GM18508 (cell line): ENCODE data around the gene SDK1.

ENCODE experiments used
- ATAC-seq: cut with Tn5 transposase; IDR thresholded peaks from one replicate; pipeline ENCODE4 v1.9.1; 2021; ENCODE audit warnings: moderate number of reproducible peaks; ENCODE audit not compliant: insufficient read depth, unreplicated experiment

Gene SDK1

DNA sequence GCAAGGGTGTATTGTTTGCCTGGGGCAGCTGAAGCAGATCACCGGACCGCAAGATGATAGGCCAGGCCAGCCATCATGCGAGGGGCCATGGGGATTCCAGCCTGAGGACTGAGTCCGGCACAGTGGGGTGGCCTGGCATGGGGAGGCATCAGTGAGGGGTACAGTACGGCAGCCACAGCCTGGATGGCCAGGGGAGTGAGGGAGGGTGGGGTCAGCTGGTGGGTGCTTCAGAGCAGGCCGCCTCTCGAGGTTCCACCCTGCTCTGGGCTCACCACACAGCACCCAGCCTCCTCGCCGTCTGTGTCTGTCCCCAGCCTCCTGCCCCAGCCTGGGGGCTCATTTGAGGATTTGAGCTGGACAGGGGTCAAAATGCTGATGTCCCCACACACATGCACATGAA is 872.6 kb downstream of the SDK1 start:
- ATAC-seq: no peak

DNA sequence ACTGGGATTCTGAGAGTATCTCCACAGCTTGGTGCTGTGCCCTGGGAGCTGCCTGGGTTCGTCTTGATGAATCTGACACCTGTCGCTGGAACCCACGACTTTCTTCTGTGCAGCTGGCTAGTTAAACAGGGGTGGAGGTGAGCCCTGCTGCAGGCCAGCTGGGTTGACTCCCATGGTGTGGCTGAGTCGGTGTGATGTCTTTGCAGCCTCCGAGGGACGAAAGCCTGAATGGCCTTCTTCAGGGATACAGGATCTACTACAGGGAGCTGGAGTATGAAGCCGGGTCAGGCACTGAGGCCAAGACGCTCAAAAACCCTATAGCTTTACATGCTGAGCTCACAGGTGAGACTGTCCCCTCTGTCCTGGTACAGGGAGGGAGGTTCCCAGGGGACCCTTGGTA is 873.0 kb downstream of the SDK1 start:
- no peak for ATAC-seq

DNA sequence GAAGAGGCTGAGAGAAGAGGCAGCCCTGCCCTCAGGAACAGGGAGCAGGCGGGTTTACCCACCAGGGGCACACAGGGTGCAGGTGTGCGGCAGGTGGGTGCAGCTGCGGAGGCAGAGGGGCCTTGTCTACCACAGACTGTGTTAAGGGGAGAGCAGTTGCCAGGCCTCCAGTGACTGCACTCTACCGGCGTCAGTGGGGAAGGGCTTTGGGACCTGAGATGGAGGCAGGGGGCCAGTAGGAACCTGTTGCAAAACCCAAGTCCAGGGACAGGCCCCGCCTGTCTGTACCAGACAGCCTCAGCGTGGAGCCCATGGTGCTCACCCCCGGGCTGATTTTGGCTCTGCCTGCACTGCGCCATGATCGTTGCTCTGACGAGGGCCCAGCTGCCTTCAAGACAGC is 873.4 kb downstream of the SDK1 start:
- no peak for ATAC-seq

DNA sequence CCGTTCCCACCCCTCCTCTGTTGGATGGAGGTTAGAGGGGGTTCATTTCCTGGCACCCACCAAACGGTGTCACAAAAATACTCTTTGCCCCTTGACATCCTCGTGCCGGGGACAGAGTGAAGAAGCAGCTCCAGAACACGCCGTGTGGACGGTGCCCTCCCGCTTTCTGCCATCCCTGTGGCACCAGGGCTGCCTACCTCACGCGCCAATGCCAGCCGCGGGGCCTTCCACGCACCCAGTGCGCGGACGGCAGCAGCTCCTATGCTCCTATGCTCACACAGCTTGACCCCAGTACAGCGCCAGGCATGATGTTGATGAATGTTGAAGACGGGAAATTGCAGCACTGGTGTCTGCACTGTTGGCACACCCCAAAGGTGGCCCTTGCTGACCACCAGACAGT is 873.8 kb downstream of the SDK1 start:
- ATAC-seq: no peak

DNA sequence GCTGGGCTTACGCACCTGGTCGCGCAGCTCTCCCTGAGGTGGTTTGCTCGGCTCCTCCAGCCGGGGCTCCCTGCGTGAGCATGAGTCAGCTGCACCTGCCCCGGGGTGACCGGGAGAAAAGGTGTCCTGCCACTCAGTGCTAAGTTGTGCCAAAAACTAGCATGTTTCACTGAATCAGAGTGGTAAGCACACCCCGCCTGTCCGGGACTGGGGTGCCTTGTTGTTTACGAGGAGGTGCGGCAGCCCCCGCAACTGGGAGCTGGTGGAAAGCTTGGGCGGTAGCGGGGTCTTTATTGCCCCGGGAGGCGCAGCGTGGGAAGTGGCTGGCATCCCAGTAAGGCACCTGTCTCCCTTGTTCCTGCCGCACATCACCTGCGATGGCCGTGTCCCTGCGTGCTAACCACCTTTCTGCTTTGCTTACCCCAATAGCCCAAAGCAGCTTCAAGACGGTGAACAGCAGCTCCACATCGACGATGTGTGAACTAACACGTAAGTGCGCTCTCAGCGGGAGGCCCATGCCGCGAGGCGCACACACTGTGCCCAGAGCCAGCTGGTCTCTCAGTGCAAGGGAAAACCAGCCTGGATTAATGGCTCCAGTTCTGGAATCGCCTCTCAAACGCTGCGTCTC is 874.4 kb downstream of the SDK1 start:
- ATAC-seq: no peak

DNA sequence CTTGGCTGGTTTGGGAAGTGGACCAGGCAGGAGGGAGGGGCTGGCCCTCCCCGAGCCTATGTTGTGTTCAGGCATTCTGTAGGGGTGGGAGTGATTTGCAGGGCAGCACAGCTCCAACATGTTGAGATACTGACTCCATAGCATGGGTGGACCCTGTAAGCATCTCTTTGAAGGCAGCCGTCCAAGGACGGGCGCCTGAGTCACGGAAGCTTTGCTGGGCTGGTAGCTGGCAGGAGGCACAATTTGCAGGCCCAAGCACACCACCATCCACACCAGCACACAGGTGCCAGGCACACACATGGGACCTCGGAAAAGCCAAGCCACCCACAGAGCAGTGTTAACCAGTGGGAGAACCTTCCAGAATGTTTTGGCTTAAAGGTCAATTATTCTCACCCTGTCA is 875.9 kb downstream of the SDK1 start:
- no peak for ATAC-seq

DNA sequence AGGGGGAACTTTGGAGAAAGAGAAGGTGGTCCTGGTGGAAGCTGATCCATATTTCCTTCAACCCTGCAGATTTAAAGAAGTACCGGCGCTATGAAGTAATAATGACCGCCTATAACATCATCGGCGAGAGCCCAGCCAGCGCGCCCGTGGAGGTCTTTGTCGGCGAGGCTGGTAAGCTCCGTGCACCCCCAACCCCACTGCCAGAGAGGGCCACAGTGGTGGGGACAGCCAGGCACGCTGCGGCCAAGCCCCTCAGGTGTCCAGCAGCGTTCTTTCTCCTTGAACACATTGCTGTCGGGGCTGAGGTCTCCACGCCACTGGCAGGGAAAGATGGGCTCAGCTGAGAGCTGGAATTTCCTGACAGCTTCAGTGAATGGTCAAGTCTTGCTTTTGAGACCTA is 877.4 kb downstream of the SDK1 start:
- no peak for ATAC-seq

DNA sequence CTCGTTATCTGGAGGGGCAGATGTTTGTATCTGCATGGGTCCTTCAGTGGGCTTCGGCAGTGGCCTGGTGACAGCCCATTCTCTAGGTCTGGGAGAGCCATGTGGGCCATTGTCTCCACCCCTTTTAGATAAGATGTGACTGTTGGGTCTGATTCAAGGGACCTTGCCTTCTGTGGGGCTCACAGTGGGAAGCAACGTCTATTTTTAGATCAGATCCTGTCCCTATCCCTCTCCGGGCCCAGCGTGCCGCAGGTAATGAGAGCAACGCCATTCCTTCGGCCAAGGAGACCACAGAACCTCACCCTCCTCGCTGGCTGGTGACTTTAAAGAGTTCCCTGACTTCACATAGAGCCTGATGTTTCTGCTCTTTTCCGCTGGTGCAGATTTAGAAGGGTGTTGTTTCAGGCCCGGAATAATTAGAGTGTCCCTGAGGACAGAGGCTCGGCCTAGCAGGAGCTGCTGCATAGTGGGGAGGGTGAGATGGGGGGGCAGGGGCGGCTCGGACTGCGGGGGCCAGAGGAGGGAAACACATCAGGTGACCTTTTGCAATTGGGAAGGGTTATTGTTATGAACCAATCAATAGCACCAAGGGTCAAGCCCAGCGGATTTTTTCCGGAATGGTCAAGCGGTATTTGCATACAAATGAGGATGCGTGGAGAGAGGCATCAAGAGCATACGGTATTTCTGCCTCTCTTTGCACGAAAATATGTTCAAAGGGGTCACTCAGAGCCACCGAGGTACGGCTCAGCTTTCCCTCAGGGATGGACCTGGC is 878.0 kb downstream of the SDK1 start:
- ATAC-seq: no peak

DNA sequence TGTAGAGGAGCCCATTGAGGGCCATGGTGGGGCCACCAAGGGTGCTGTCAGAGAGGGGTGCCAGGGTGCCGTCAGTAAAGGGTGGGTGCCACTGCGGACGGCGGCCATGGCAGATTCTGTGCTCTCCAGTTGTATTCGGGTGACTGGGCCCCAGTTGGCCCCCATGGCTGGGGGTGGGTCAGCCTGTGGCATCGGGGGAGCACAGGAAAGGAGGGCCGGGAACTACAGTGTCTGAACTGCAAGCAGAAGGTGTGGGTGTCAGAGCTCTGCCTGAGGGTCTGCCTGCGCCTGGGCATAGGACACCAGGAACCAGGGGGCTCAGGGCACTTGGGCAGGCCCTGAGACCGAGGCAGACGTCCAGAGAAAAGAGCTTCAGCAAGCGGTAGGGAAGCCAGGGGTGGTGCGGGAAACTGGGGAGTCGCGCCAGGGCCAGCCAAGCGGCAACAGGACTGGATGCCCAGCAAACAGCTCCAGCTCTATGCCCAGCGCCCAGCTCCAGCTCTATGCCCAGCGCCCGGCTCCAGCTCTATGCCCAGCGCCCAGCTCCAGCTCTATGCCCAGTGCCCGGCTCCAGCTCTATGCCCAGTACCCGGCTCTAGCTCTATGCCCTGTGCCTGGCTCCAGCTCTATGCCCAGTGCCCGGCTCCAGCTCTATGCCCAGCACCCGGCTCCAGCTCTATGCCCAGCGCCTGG is 878.8 kb downstream of the SDK1 start:
- ATAC-seq: no peak

DNA sequence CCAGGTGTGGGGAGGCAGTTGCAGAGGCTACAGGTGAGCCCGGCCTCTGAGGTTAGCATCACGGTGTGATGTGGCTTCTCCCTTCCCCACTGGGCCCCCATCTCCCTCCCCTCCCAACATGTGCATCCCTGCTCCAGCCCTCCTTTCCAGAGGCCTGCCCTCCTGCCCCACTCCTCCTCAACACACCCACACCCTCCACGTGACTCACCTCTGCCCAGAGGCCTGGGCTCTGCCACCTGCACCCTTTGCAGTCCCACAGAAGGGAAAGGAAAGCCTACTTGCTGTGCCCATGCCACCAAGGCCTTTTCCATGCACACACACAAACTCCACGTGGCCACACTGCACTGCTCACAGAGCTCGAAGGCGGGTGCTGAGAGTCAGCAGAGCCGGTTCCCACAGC is 880.4 kb downstream of the SDK1 start:
- ATAC-seq: no peak

DNA sequence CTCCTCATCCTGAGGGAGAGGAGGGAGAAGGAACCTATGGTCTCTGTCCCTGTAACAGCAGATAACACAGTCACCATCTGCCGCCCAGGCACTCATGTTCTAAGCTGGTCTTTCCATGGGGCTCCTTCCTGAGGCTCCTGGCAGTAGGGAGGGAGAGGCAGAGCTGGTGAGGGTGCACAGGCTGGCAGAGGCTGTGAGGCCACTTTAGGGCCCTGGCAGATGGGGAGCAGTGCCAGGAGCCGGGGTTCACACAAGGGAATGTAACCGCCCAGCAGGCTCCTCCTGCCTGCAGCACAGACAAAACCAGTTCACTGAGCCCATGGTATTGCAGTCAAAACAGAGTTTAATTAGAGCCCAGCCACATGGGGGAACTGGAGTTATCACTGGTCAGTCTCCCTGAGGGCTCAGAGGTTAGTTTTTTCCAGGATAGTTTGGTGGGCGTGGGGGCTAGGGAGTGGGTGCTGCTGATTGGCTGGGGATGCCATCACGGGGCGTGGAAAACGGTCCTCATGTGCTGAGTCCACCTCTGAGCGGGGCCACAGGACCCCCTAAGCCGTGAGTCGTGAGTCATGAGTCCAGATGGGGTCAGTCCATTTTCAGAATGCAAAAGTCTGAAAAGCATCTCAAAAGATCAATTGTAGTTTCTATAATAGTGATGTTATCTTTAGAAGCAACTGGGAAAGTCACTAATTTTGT is 881.7 kb downstream of the SDK1 start:
- no peak for ATAC-seq

DNA sequence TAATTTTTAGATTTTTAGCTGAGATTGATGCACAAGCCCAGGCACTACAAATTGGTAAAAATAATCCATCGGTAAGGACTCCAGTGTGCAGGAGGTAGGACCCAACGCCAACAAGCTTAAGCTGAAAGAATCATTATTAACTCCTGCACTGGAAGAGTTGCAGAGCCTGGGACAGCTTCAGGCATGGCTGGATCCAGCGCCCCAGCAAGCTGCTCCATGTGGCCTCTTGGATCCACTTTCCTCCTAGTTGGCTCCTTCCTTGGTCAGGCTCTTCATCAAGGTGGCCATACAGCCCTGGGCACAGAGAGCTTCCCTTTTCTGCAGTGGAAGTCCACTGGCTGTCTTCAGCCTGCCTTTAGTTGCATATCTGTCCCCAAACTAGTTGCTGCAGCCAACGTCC is 883.6 kb downstream of the SDK1 start:
- no peak for ATAC-seq

DNA sequence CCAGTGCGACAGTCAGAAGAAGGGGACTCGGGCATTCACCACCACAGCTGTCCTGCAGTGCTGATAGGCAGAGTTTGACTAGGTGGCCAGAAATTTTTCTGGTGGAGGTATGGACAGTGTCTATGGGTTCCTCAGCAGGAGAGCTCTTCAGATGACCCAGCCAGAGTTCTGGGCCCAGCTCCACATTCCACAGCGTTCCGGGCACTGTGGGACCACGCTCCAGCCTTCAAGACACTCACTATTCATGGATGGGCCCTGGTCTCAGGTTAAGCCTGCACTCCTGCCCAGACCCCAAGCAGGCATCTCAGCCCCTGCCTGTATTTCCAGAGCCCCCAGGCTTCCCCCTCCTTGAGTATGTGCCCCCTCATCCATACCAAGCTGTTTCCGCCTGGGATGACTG is 884.1 kb downstream of the SDK1 start:
- no peak for ATAC-seq

DNA sequence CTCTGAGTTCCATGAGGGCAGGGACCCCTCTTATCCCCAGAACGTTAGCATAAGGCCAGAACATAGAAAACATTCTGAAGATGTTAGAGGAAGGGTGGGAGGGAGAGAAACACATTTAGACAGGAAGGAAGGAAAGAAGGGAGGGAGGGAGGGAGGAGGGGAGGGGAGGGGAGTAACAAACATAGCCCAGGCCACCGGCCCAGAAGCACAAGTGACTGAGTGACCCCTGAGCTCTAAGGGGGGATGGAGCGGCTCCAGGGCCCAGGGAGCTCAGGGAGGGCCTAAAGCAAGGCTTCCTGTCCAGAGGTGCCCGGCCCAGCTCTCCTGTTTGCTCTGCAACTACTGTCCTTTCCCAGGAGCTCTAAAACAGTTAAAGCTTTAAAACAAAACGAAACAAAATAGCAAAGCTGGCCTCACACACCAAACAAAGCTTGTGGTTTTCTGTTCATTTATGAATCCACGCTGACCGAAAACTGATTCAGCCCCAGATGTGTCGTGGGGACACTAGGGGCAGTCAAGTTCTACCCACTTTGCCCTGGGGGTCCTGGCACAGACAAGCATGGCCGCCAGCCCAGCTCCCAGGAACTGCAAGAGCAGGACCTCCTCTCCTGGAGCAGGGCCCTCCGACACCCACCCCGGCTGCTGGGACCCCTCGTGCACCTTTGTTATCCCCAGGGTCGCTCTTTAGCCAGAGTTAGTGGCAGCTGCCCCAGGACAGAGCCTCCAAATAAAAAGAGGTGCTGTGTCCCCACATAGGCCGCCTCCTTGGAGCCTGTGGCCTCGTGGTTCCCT is 884.9 kb downstream of the SDK1 start:
- no peak for ATAC-seq

DNA sequence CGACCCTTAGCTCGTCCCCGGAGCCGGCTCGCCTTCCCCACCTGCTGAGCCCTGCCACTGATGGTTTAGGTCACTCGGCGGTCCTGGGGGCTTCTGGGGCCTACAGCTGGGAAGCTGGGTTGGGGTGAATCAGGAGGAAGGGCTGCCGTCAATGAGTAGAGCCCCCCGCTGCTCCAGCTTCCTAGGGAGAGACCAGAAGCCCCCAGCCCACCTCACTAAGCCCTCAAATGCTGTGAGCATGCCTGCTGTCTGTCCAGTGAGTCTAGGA is 885.4 kb downstream of the SDK1 start:
- no peak for ATAC-seq

DNA sequence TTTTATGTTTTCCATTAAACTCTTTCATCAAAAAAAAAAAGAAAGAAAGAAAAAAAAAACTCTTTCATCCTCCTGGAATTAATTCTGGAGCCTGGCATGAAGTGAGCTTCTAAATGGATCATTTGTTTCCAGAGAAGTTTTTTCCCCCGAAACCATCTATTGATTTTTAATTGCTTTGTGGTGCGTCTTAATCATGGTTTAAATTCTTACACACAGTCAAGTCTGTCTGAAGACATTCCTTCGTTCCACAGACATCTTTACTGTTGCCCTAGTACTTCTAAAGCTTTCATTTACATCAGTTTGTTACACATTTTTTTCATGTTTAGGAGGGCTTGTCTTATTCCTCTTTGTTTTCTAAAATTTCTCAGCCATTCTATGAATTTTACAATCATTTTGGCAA is 887.6 kb downstream of the SDK1 start:
- ATAC-seq: no peak

DNA sequence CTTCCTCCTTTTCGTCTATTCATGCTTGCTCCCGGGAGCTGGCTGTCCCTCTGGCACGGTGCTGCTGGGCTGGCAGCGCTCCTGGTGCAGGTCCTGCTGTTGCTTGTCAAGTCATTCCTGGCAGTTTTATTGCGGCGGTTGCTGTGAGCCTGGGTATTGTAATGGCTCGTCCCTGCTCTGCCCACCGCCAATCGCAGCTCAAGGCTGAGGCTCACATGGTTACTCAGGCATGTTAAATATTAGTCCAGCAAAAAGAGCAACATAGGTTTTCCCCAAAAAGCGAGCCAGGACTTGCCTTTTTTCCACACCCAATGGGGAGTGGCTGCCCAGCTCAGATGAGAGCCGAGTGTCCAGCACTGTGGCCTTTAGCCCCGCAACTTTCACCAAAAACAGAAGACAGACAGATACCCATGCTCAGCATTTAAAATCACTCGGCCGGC is 888.1 kb downstream of the SDK1 start:
- ATAC-seq: no peak

DNA sequence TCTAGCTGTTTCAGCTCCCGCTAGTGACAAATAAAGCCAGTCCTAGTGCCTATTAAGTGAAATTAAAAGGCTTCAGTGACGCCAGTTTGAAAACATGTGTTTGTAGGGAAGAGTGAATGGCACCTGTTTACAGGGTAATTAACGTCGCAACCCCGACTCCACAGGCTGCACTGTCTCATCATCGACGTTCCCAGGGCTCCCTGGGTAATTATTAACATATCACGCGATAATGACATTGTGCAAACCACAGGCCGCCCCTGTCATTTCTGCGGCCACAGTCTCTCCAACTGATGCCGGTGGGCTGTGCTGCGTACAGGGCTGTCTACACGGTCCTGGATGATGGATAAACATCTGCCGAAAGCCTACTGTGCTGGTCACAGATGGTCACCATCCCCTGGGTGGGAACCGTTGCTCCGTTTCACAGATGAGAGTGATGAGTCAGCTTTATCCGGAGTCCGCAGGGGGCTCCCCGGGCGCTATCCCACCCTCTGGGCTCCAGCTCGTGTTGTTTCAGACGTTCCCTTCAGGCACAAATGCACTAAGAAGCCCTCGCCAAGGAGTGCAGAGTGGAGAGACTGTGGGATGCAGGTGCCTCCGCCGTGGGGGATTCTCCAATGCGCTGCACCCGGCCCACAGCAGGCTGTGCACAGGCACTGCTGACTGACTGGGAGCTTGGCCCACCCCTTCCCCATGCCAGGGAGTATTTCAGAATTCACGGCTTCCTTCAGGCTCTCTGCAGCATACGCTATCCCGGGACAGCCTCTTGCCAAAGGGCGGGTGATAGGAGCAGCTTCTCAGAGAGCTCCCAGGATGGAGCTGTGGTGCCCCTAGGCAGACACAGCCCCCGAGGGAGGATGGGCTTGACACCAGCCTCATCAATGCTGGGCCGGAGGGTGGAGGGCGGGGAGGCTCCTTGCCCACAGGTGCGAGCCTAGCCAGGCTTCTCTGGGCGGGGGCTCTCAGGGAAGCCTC is 889.2 kb downstream of the SDK1 start:
- ATAC-seq: no peak

DNA sequence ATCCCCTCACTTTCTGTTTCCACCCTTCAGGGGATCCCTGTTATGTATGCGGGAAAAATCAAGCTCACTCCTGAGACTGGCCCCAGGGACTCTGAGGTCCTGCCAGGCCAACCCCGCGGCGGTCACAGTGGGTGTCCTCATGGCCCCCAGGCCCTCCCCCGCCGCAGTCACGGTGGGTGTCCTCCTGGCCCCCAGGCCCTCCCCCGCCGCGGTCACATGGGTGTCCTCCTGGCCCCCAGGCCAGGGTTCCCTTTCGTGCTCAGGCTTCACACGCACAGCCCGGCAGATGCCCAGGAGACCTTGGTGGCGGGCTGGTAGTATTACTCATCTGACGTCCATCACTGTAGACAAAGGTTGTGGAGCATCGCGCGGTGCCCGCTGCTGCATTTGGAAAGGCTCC is 890.0 kb downstream of the SDK1 start:
- no peak for ATAC-seq
